ENCODE data around the gene MTNR1A.

The MTNR1A gene

GRCh38 chr4:186485561-186486062, 69.8 kb downstream of the MTNR1A start:
- no peak for DNase-seq

GRCh38 chr4:186485150-186485549, 70.2 kb downstream of the MTNR1A start:
- DNase-seq, result no peak

GRCh38 chr4:186483656-186484055, 71.7 kb downstream of the MTNR1A start:
- DNase-seq, result no peak
